ENCODE results near the gene OR1S2.

OR1S2 gene

GRCh38 chr11:58164990-58165389, 39.0 kb downstream of the OR1S2 start:
- Histone ChIP-seq H4K8ac (ENCODE audit: low read length) (no peak overlapping the region), H2BK5ac (ENCODE audit: low read depth, low read length, poor library complexity, severe bottlenecking) (no peak overlapping the region), H3K14ac (ENCODE audit: low read length in 2 of 2) (no peak overlapping the region), H2BK15ac (ENCODE audit: low read depth, poor library complexity, severe bottlenecking) (no peak overlapping the region), H2AFZ (ENCODE audit: low read depth, low read length) (no peak overlapping the region), H3K4ac (ENCODE audit: low read depth in 1 of 2, low read length in 2 of 2) (no peak overlapping the region), H2AK5ac (ENCODE audit: low read length, severe bottlenecking) (no peak overlapping the region), H3K27me3 (ENCODE audit: control insufficient read depth in 1 of 2, insufficient read depth in 1 of 2, low read length in 2 of 2) (no peaks in the 10 kb centered on the region), H2BK12ac (ENCODE audit: low read length in 2 of 2) (no peak overlapping the region), H2BK120ac (ENCODE audit: low read depth, low read length) (no peak overlapping the region), H4K91ac (ENCODE audit: low read length) (no peak overlapping the region), H3K4me1 (ENCODE audit: control insufficient read depth, insufficient read depth, low read depth, low read length) (no peaks in the 10 kb centered on the region), H3K36me3 (ENCODE audit: control insufficient read depth in 1 of 2, insufficient read depth in 2 of 2, low read depth in 1 of 2, low read length in 2 of 2) (no peaks in the 10 kb centered on the region), H3K4me2 (ENCODE audit: low read length, poor library complexity, severe bottlenecking) (no peak overlapping the region), H3K27ac (ENCODE audit: low read length, poor library complexity, severe bottlenecking) (no peak overlapping the region), H3K9ac (ENCODE audit: low read length) (no peak overlapping the region), H3K4me3 (ENCODE audit: insufficient read depth in 1 of 2, low read depth in 1 of 2, low read length in 2 of 2) (no peak overlapping the region), H3K79me1 (replicated peaks; ENCODE audit: low read length, poor library complexity, severe bottlenecking) (no peaks in the 10 kb centered on the region), H3K9me3 (ENCODE audit: control insufficient read depth, low read length) (no peaks in the 10 kb centered on the region), H3K23ac (ENCODE audit: low read length in 2 of 2) (no peak overlapping the region), H3K18ac (ENCODE audit: low read depth in 1 of 2, low read length in 2 of 2) (no peak overlapping the region)
- WGBS: 25% methylated on average over 1 of the region's 1 CpG
- DNase-seq: no peak

GRCh38 chr11:58164389-58164788, 39.6 kb downstream of the OR1S2 start:
- Histone ChIP-seq H3K79me1 (replicated peaks; ENCODE audit: low read length, poor library complexity, severe bottlenecking) (no peaks in the 10 kb centered on the region), H3K9ac (ENCODE audit: low read length) (no peak overlapping the region), H2BK120ac (ENCODE audit: low read depth, low read length) (no peak overlapping the region), H3K27me3 (ENCODE audit: control insufficient read depth in 1 of 2, insufficient read depth in 1 of 2, low read length in 2 of 2) (no peaks in the 10 kb centered on the region), H4K91ac (ENCODE audit: low read length) (no peak overlapping the region), H3K18ac (ENCODE audit: low read depth in 1 of 2, low read length in 2 of 2) (no peak overlapping the region), H3K14ac (ENCODE audit: low read length in 2 of 2) (no peak overlapping the region), H2BK15ac (ENCODE audit: low read depth, poor library complexity, severe bottlenecking) (no peak overlapping the region), H2BK12ac (ENCODE audit: low read length in 2 of 2) (no peak overlapping the region), H3K23ac (ENCODE audit: low read length in 2 of 2) (no peak overlapping the region), H3K4me2 (ENCODE audit: low read length, poor library complexity, severe bottlenecking) (no peak overlapping the region), H3K4me1 (ENCODE audit: control insufficient read depth, insufficient read depth, low read depth, low read length) (no peaks in the 10 kb centered on the region), H2AFZ (ENCODE audit: low read depth, low read length) (no peak overlapping the region), H2BK5ac (ENCODE audit: low read depth, low read length, poor library complexity, severe bottlenecking) (no peak overlapping the region), H3K27ac (ENCODE audit: low read length, poor library complexity, severe bottlenecking) (no peak overlapping the region), H2AK5ac (ENCODE audit: low read length, severe bottlenecking) (no peak overlapping the region), H3K4ac (ENCODE audit: low read depth in 1 of 2, low read length in 2 of 2) (no peak overlapping the region), H3K36me3 (ENCODE audit: control insufficient read depth in 1 of 2, insufficient read depth in 2 of 2, low read depth in 1 of 2, low read length in 2 of 2) (no peaks in the 10 kb centered on the region), H3K9me3 (ENCODE audit: control insufficient read depth, low read length) (no peaks in the 10 kb centered on the region), H3K4me3 (ENCODE audit: insufficient read depth in 1 of 2, low read depth in 1 of 2, low read length in 2 of 2) (no peak overlapping the region), H4K8ac (ENCODE audit: low read length) (no peak overlapping the region)
- 81% methylated on average over 2 of the region's 4 CpGs for WGBS
- DNase-seq: no peak
